HG03460 (cell line): ENCODE data around the gene SLC35F1.

ENCODE experiments used
- ATAC-seq: cut with Tn5 transposase; IDR thresholded peaks from one replicate; pipeline ENCODE4 v1.9.1; 2021; ENCODE audit not compliant: unreplicated experiment

Gene SLC35F1

GRCh38 chr6:118252474-118252873 is 345.4 kb downstream of the SLC35F1 start:
- ATAC-seq: peak; percentile 57

- ATAC-seq: no peak
Measured at GRCh38 chr6:118253741-118254140, 346.7 kb downstream of the SLC35F1 start.

GRCh38 chr6:118260833-118261232 is 353.8 kb downstream of the SLC35F1 start:
- ATAC-seq: no peak

GRCh38 chr6:118263921-118264486 is 356.9 kb downstream of the SLC35F1 start:
- no peak for ATAC-seq

GRCh38 chr6:118269659-118270058 is 362.6 kb downstream of the SLC35F1 start:
- ATAC-seq: no peak

GRCh38 chr6:118277631-118278030 is 370.6 kb downstream of the SLC35F1 start:
- no peak for ATAC-seq

GRCh38 chr6:118280210-118280609 is 373.1 kb downstream of the SLC35F1 start:
- peak; percentile 97 for ATAC-seq

GRCh38 chr6:118281291-118281690 is 374.2 kb downstream of the SLC35F1 start:
- no peak for ATAC-seq

GRCh38 chr6:118283766-118284165 is 376.7 kb downstream of the SLC35F1 start:
- no peak for ATAC-seq

GRCh38 chr6:118284736-118285360 is 377.8 kb downstream of the SLC35F1 start:
- no peak for ATAC-seq

GRCh38 chr6:118285791-118286190 is 378.7 kb downstream of the SLC35F1 start:
- ATAC-seq: no peak

- ATAC-seq: no peak
Measured at GRCh38 chr6:118288355-118289124, 381.5 kb downstream of the SLC35F1 start.

GRCh38 chr6:118292558-118292957 is 385.5 kb downstream of the SLC35F1 start:
- ATAC-seq: no peak

- ATAC-seq: no peak
Measured at GRCh38 chr6:118294906-118295305, 387.8 kb downstream of the SLC35F1 start.

- ATAC-seq: no peak
Measured at GRCh38 chr6:118295336-118295735, 388.3 kb downstream of the SLC35F1 start.

- no peak for ATAC-seq
Measured at GRCh38 chr6:118296129-118296901, 389.3 kb downstream of the SLC35F1 start.

GRCh38 chr6:118297821-118298220 is 390.8 kb downstream of the SLC35F1 start:
- ATAC-seq: no peak

GRCh38 chr6:118298476-118299427 is 391.7 kb downstream of the SLC35F1 start:
- no peak for ATAC-seq

GRCh38 chr6:118299457-118299856 is 392.4 kb downstream of the SLC35F1 start:
- no peak for ATAC-seq

- no peak for ATAC-seq
Measured at GRCh38 chr6:118304321-118304720, 397.3 kb downstream of the SLC35F1 start.
